Activated CD4-positive, alpha-beta T cell treated with anti-CD3 and anti-CD28 coated beads for 36 hours (primary cell): Measurements from ENCODE around the gene CAMTA1. TPM values are rescaled to one million over a fixed set of nuclear protein-coding genes. Genes with fewer than 3 reads are reported as not detected.
A peak's percentile ranks its signal among the peaks of the same experiment; 100 is the strongest.

Experiments used
- ATAC-seq: fragments of 200-7000 bp; cut with Tn5 transposase; one replicate; pipeline ENCODE4 v1.10.0; 2021; ENCODE audit warnings: mild to moderate bottlenecking, moderate library complexity
- CTCF ChIA-PET: fragments of 350-600 bp; sonication (Branson Sonifier 250); formaldehyde crosslinking; loops from one replicate; lab custom pipeline; 2021; ENCODE audit warnings: antibody characterized with exemption; lab: Charles Lee
- POLR2A ChIA-PET: fragments of 350-600 bp; sonication (Branson Sonifier 250); formaldehyde crosslinking; loops from one replicate; lab custom pipeline; 2021; ENCODE audit warnings: antibody characterized with exemption, inconsistent platforms; lab: Charles Lee
- DNase-seq: peaks from one replicate; pipeline ENCODE4 v3.0.0-alpha.2; 2020
- H3K27ac Mint-ChIP-seq: one replicate; pipeline ENCODE4 v1.8.0; 2021; ENCODE audit warnings: mixed read lengths
- H3K27me3 Mint-ChIP-seq: one replicate; pipeline ENCODE4 v1.8.0; 2021; ENCODE audit warnings: mixed read lengths
- H3K36me3 Mint-ChIP-seq: one replicate; pipeline ENCODE4 v1.8.0; 2021; ENCODE audit warnings: low read depth, mixed read lengths
- H3K4me1 Mint-ChIP-seq: one replicate; pipeline ENCODE4 v1.8.0; 2021; ENCODE audit warnings: mixed read lengths
- H3K4me3 Mint-ChIP-seq: one replicate; pipeline ENCODE4 v1.8.0; 2021; ENCODE audit warnings: mild to moderate bottlenecking, moderate library complexity, mixed read lengths
- H3K9me3 Mint-ChIP-seq: one replicate; pipeline ENCODE4 v1.8.0; 2021; ENCODE audit warnings: low read depth, mixed read lengths
- intact Hi-C, 2 experiments: fragments of 100-400 bp; cut with DNase I in 1 of 2; cut with micrococcal nuclease in 1 of 2; formaldehyde crosslinking; loops; one replicate each; pipeline versions ENCODE4 v1.14.2 to v1.15.1; 2022 to 2024; cut with DNase I, micrococcal nuclease
- total RNA-seq, 2 experiments: library from RNA; stranded (reverse); gene quantifications; one replicate each; pipeline ENCODE4 v1.2.3, GENCODE V29; 2021

The CAMTA1 gene
- total RNA-seq, 2 experiments from 2014 or later = 62.3 to 76.7 TPM

DNA sequence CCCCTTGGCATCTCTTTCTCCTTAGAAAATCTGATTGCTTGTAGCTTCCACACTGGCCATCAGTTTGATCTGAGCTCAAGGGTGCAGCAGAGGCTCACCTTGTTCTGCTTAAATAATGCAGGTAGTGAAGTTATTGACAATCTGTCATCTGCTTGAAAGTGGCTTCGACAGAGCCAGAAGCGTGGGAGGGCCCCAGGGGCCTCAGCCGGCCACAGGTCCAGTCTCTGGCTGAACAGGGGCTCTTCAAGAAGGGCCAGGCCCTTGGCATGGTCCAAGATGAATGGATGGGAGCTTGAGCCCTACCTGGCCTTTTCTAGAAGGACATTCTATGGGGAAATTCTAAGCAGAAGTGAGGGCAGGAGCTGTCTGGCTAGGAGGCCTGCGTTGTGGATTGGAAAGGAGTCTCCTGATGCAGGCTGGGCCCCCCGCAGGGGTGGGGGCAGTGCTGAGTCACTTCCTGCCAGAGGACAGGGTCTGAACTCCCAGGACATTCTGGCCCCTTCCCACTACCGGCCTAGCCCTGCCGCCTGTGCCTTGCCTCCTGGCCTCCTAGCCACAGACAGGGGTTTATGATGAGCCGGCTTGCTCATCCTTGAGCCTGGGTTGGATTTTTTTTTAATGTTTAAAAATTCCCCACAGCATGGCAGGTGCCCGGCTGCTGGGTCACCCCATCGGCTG is 823.5 kb downstream of the CAMTA1 start:
- Mint-ChIP-seq H3K9me3 (no peaks in the 10 kb centered on the region), H3K27ac (no peak overlapping the region), H3K4me1 (no peaks in the 10 kb centered on the region), H3K27me3 (peaks cover 16% of the 10 kb centered on the region), H3K4me3 (no peak overlapping the region), H3K36me3 (no peaks in the 10 kb centered on the region)
- ATAC-seq (no peak), DNase-seq (no peak)
- ChIA-PET POLR2A (no interaction called here), CTCF (no interaction called here)
- intact Hi-C loops = no loop called here

DNA sequence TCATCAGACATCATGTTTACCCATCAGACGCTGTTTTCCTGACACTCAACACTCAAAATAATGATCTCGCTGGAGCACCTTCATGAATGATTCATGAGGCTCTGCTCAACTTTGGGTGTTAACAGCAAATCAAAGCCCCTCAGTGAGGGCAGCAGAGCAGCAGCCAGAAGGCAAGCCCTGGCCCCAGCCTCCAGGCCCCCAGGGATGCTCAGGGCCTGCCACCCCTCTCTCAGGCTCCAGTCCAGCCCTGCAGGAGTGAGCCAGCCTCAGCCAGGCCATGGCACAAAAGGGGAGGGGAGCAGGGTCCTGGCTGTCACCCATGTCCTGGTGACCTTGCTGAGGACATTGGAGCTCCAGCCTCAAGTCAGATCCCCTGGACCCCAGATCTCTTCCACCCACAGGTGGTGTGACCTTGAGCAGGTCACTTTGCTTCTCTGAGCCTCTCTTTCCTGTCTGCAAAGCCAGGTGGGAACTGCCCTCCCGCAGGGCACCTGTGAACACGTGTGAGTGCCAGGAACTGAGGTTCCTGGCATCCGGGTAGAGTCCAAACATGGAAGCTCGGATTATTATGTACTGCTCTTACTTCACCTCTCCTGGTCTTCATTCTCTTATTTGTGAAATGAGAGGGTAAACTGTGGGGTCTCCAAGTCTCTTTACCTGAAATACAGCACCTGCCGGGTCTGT is 824.2 kb downstream of the CAMTA1 start:
- Mint-ChIP-seq H3K4me1 (no peaks in the 10 kb centered on the region), H3K27ac (no peak overlapping the region), H3K36me3 (no peaks in the 10 kb centered on the region), H3K27me3 (peaks cover 13% of the 10 kb centered on the region), H3K4me3 (no peak overlapping the region), H3K9me3 (no peaks in the 10 kb centered on the region)
- no peak for DNase-seq
- CTCF ChIA-PET = no interaction called here
- no peak for ATAC-seq
- POLR2A ChIA-PET = no interaction called here
- intact Hi-C loops = no loop called here

DNA sequence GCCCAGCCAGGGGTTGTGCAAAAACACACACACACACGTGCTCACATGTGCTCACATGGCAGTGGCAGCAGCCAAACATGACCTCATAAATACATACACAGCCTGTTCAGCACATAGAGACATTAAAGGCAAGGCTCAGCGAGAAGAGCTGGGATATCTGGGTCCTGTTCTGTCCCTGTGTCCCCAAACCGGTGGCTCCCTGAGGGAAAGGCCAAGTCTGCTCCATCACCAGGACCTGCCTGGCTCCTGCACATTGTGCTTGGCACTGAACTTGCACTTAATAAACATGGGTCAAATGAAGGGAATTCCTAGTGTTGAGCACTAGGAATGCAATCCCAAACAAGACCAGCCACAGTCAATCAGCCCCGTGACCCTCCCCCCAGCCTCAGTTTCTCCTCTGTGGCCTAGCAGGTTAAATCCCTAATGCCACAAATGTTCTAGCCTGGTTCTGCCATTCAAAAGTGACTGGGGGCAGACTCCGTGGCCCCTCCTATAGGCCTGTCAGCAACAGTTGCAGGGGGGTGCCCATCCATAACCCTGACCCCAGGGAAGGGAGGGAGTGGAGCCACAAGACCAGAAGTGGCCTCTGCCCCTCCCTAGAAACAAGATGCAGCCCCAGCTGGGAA is 825.0 kb downstream of the CAMTA1 start:
- ATAC-seq = no peak

DNA sequence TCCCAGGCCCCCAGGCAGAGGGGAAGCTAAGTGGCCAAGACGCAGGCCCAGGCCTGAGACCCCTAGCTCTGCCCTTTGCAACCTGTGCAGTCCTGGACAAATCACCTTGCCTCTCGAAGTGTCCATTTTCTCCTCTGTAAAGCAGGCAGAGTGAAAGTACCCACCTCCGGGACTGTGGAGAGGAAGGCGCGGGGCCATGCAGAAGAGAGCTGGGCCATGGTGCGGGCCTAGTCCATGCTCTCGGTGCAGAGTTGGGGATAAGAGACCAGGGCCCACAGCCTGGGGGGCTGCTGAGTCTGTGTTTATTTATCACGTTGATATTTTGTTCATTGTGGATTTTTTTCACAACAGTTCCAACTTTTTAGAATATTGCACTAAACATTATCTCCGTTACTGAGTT is 825.7 kb downstream of the CAMTA1 start:
- POLR2A ChIA-PET = interaction anchor here (0.5 kb wide), 1 partner anchor 19 kb away, joined by 3 read pairs; no protein-coding TSS in a partner anchor
- no peaks in the 10 kb centered on the region for H3K4me1 Mint-ChIP-seq

More for the DNA sequence above, 825.0 kb downstream of the CAMTA1 start:
- intact Hi-C loops = no loop called here
- H3K4me1 Mint-ChIP-seq = no peaks in the 10 kb centered on the region
- H3K27me3 Mint-ChIP-seq = peaks cover 12% of the 10 kb centered on the region
- CTCF ChIA-PET = no interaction called here
- H3K36me3 Mint-ChIP-seq = no peaks in the 10 kb centered on the region
- POLR2A ChIA-PET = interaction anchor here (0.5 kb wide), 1 partner anchor 18 kb away, joined by 3 read pairs; no protein-coding TSS in a partner anchor
- no peak overlapping the region for H3K27ac Mint-ChIP-seq
- DNase-seq = no peak
- no peaks in the 10 kb centered on the region for H3K9me3 Mint-ChIP-seq
- no peak overlapping the region for H3K4me3 Mint-ChIP-seq

DNA sequence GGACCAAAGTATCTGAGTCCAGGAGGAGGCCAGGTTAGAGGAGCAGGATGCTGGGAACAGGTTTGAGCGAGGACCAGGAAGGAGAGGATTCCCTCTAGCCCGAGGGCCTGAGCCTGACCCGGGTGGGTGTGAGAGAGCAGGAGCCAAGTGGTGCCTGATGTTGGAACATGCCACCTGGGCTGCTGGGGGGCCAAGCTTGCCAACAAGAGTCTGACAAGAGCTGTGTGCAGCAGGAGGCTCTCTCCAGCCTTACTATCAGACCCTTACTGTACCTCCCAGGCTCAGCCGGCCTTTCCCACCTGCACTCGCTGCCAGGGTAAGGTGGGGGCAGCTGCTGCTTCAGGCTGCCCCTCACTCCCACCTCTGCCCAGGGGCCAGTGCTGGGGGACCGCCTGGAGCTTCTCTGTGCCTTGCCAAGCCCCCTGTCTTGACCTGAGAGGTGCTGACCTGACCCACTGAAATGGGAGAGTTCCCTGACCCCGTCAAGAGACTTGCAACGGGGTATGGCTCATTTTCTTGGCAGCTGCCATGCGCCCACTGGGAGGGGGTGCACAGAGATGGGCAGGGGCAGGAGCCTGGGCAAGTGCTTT is 826.3 kb downstream of the CAMTA1 start:
- no peak overlapping the region for H3K4me3 Mint-ChIP-seq
- H3K27ac Mint-ChIP-seq = no peak overlapping the region

More for the DNA sequence above, 825.7 kb downstream of the CAMTA1 start:
- no peak overlapping the region for H3K27ac Mint-ChIP-seq
- peaks cover 12% of the 10 kb centered on the region for H3K27me3 Mint-ChIP-seq
- DNase-seq (no peak), ATAC-seq (no peak)
- intact Hi-C loops = no loop called here
- no peaks in the 10 kb centered on the region for H3K9me3 Mint-ChIP-seq
- H3K36me3 Mint-ChIP-seq = no peaks in the 10 kb centered on the region
- H3K4me3 Mint-ChIP-seq = no peak overlapping the region
- CTCF ChIA-PET = no interaction called here

DNA sequence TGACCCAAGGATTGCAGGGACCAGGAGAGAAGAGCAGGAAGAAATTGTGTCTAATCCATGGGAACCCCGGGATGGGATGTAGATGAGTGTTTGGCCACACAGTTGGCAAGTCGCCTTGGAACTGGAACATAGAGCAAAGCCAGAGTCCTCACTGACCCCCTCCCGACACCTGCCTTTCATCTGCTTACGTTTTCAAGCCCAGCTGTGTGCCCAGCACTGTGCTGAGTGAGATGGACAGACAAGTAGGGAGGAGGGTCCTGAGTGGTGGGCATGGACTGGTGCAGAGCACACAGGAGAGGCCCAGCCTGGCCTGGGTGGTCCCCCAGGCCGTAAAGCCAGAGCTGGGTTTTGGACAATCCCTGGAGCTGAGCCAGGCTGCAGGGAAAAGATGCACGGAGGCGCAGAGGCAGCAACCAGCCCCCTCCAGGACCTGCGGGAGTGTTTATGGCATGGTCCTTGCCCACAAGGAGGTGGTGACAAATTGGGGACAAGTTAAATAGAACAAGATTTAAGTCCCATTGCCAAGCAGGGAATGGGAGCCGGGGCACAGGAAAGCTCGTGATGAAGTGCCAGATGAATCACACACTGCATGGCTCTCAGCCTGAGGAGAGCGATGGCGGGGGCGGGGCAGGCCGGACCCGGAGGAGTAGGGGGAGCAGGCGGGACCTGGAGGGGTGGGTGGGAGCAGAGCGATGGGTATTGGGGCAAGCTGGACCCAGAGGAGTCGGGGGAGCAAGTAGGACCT is 828.0 kb downstream of the CAMTA1 start:
- no peak for DNase-seq

More for the DNA sequence above, 826.3 kb downstream of the CAMTA1 start:
- DNase-seq (no peak), ATAC-seq (no peak)
- peaks cover 8% of the 10 kb centered on the region for H3K27me3 Mint-ChIP-seq
- ChIA-PET POLR2A (no interaction called here), CTCF (no interaction called here)
- no peaks in the 10 kb centered on the region for H3K4me1 Mint-ChIP-seq
- intact Hi-C loops = no loop called here
- no peaks in the 10 kb centered on the region for H3K9me3 Mint-ChIP-seq
- no peaks in the 10 kb centered on the region for H3K36me3 Mint-ChIP-seq

DNA sequence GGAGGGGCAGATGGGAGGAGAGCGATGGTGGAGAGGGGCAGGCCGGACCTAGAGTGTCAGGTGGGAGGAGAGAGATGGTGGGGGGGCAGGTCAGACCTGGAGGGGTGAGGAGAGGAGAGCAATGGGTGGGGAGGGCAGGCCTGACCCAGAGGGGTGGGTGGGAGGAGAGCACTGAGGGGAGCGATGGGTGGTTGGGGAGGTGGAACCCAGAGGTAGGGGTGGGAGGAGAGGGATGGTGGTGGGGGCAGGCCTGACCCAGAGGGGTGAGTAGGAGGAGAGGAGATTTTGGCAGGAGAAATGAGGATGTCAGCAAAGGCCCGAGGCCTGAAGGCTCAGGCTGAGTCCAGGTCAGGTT is 828.6 kb downstream of the CAMTA1 start:
- DNase-seq = no peak
- H3K27me3 Mint-ChIP-seq = no peaks in the 10 kb centered on the region
- no peaks in the 10 kb centered on the region for H3K4me1 Mint-ChIP-seq
- H3K9me3 Mint-ChIP-seq = no peaks in the 10 kb centered on the region
- no peak overlapping the region for H3K4me3 Mint-ChIP-seq
- no peak overlapping the region for H3K27ac Mint-ChIP-seq
- intact Hi-C loops = no loop called here
- CTCF ChIA-PET = no interaction called here
- POLR2A ChIA-PET = no interaction called here
- H3K36me3 Mint-ChIP-seq = no peaks in the 10 kb centered on the region
- ATAC-seq = no peak

More for the DNA sequence above, 828.0 kb downstream of the CAMTA1 start:
- Mint-ChIP-seq H3K9me3 (no peaks in the 10 kb centered on the region), H3K4me3 (no peak overlapping the region), H3K4me1 (no peaks in the 10 kb centered on the region), H3K27me3 (no peaks in the 10 kb centered on the region), H3K27ac (no peak overlapping the region), H3K36me3 (no peaks in the 10 kb centered on the region)
- no peak for ATAC-seq
- intact Hi-C loops = no loop called here
- CTCF ChIA-PET = no interaction called here
- POLR2A ChIA-PET = no interaction called here

DNA sequence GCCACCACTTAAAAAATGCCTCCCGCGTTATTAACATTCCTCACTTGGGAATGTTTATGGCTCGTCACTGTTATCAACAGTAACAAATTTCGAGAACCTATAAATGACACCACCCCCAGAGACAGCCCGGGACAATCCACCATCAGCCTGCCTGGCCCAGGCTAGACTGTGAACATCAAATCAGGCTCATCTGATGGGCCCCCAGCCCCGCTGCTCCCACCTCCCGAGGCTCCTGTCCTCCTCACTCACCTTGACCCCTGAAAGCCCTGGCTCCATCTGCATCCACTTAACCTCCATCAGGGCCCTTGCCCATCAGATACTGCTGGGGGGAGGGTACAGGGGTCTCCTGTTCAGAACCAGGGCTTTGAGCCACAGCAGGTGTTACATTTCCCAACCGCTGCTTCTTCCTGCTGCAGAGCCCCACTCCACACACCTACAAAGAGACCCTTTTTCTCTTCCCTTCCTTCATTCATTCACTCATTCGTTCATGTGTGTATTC is 829.4 kb downstream of the CAMTA1 start:
- Mint-ChIP-seq H3K27ac (no peak overlapping the region), H3K4me3 (no peak overlapping the region), H3K4me1 (no peaks in the 10 kb centered on the region), H3K27me3 (no peaks in the 10 kb centered on the region), H3K36me3 (no peaks in the 10 kb centered on the region), H3K9me3 (no peaks in the 10 kb centered on the region)
- intact Hi-C loops = no loop called here
- ChIA-PET CTCF (no interaction called here), POLR2A (no interaction called here)
- ATAC-seq (no peak), DNase-seq (no peak)

DNA sequence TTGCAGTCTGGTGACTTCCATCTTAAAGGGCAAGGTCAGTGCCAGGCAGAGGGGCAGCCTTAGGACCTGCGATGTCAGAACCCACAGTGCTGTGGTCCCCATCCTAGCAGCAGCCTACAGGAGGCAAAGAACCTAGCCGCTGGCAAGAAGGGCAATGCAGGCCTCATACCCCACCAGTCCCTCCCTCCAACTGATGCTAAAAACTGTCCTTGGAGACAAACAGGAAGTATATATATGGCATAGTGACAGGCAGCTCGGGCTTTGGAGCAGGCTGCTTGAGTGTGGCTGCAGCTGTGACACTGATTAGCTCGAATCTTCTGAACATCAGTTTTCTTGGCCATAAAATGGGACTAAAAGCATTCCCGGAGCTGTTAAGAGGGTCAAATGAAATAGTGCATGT is 829.9 kb downstream of the CAMTA1 start:
- ChIA-PET CTCF (interaction anchor here (0.7 kb wide), 1 partner anchor 33 kb away, joined by 3 read pairs; no protein-coding TSS in a partner anchor), POLR2A (no interaction called here)
- H3K27ac Mint-ChIP-seq = no peak overlapping the region
- H3K9me3 Mint-ChIP-seq = no peaks in the 10 kb centered on the region
- H3K4me1 Mint-ChIP-seq = no peaks in the 10 kb centered on the region
- H3K27me3 Mint-ChIP-seq = no peaks in the 10 kb centered on the region
- DNase-seq = no peak
- no peak for ATAC-seq
- intact Hi-C loops = no loop called here
- H3K4me3 Mint-ChIP-seq = no peak overlapping the region
- no peaks in the 10 kb centered on the region for H3K36me3 Mint-ChIP-seq

DNA sequence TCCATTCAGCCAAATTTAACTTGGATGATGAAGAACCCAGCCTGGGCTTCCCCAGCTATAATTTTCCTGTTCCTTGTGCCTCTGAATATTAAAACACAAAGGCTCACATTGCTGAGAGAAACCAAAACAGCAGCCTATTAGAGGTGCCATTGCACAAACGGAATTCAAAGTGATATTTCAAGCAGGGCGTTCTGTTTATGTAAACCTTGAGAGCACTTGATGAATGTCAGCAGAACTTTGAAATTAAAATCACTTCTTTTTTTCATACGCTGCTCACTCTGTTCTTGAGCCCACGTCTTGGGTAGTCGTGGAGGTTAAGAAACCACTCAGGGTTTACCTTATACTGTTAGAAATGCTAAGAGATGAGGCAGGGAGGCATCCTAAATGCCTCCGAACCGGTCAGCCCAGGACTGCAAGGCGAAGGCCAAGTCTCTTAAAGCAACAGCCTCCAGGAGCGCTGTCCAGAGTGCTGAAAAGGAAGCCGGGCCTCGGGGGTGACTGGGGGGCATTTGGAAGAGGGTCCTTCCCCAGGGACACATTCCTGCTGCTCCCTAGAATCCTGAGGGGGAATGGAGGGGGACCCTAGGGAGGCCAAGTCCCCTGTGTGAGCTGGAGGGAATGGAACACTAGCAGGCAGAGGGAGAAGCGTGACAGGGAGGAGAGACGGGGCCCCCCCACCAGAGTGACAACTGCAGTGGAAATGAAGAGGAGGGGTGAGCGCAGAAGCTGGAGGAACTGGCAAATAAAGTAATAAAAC is 831.0 kb downstream of the CAMTA1 start:
- Mint-ChIP-seq H3K27me3 (peaks cover 3% of the 10 kb centered on the region), H3K4me1 (no peaks in the 10 kb centered on the region), H3K4me3 (no peak overlapping the region), H3K36me3 (no peaks in the 10 kb centered on the region), H3K27ac (no peak overlapping the region), H3K9me3 (no peaks in the 10 kb centered on the region)
- DNase-seq = peak; percentile 56
- intact Hi-C loops = no loop called here
- no peak for ATAC-seq
- ChIA-PET POLR2A (no interaction called here), CTCF (no interaction called here)
